Smooth muscle cell of the brain vasculature (primary cell): ENCODE measurements around the gene SEMA3D.

Experiments used
- DNase-seq: peaks from one replicate; pipeline ENCODE4 v3.0.0-alpha.2; 2012; ENCODE audit warnings: low read depth, low spot score

Gene SEMA3D

GRCh38 chr7:85081392-85081791, 105.5 kb downstream of the SEMA3D start:
- no peak for DNase-seq

- no peak for DNase-seq
Observed at GRCh38 chr7:85079434-85079833, 107.4 kb downstream of the SEMA3D start.

DNA sequence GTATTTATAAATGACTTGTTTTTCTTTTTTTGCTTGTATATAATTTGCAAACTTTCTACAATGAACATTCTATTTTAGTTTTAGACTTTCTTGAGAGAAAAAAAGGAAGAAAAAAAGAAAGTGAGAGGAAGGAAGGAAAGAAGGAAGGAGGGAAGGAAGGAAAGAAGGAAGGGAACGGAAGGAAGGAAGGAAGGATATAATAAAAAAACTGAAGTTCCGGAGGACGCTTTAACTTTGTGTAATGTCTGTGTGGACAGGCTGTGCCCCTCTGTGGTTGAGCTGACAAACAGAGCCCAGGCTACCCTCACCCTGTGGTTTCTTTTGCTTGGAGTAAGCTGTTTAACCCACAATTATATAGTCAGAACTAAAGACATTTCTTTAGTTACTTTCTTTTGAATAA, 108.7 kb downstream of the SEMA3D start:
- DNase-seq, result no peak

GRCh38 chr7:85075864-85076263, 111.0 kb downstream of the SEMA3D start:
- DNase-seq, result no peak

GRCh38 chr7:85074992-85075391, 111.9 kb downstream of the SEMA3D start:
- DNase-seq, result no peak

- DNase-seq, result no peak
Observed at GRCh38 chr7:85074016-85074415, 112.8 kb downstream of the SEMA3D start.

GRCh38 chr7:85070967-85071628, 115.8 kb downstream of the SEMA3D start:
- no peak for DNase-seq

- DNase-seq, result peak; percentile 70
Observed at GRCh38 chr7:85068799-85069198, 118.1 kb downstream of the SEMA3D start.

- no peak for DNase-seq
Observed at GRCh38 chr7:85067371-85067770, 119.5 kb downstream of the SEMA3D start.

DNA sequence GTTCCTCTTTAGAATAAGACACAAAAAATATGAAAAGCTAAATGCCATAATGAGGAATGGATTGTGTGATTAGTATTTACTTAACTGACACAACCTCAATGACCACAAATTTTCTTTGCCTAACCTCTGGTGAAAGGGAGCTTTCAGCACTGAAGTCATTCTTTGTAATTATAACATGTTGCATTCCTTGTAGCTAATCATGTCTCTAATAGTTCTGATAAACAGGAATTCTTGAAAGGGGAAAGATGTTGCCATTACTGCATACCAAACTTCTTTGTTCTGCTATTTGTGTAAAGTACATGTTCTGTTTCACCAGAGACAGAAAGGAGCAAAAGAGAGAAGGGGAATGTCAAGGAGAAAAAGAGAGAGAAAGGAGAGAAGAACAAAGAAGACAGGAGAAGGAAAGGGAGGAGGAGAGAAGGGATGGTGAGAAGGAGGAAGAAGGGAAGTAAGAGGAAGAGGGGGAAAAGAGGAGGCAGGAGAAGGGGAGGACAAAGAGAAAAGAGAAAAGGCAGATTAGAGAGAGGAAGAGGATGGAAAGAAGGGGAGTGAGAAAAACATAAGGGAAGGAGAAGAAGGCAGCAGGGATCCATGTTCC, 120.9 kb downstream of the SEMA3D start:
- no peak for DNase-seq

- peak; percentile 47 for DNase-seq
Observed at GRCh38 chr7:85065306-85065705, 121.5 kb downstream of the SEMA3D start.

DNA sequence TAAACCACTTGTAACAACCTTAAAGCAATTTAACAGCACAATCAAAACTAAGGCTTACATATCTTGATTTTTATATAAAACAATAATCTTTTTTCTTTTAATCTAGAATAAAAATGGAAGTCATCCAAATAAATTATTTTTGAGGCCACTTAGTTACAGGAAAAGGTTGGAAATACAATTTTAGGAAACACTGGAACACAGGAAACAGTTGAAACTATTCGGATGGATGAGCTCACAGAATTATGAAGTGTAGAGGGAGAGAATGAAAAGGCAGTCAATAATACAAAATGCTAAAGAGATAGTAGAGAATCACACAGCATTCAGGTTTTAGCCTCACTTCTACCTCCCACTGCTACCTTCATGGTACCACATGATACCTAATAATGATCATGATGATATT, 124.2 kb downstream of the SEMA3D start:
- DNase-seq, result no peak

- DNase-seq, result no peak
Observed at GRCh38 chr7:85061456-85061855, 125.4 kb downstream of the SEMA3D start.

GRCh38 chr7:85060696-85061095, 126.2 kb downstream of the SEMA3D start:
- DNase-seq, result no peak

DNA sequence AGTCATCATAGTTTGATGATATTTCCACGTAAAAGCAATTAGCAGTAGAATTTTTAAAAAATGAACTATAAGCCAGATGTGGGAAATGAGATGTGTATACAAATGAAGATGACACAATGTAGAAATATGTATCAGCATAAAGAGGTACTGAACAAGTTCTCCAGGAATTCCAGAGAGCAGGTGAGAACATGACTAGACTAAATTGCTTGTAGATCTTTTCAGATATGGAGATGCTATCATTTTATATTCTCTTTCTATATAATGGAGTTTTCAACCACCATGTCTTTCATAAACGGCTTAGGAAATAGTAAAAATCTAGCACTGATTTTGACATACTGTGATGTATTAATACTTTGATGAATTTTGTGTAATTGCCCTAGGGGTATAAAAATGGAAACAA, 130.9 kb downstream of the SEMA3D start:
- DNase-seq, result no peak

DNA sequence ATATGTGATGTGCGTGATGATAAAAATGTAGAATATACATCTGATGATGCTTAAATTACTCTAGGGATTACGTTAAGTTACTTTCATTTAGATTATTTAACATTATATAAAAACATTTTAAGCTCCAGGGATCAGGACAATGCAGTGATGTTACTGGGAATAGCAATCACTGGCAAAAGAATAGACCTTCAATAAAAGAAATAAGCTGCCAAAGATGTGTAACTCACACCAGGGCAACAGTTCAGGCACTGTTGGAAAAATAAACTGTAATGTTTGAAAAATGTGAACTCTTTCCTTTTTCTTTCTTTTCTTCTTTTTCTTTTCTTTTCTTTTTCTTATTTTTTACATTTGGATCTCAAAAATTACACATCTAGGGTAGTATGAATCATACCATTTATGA, 131.7 kb downstream of the SEMA3D start:
- DNase-seq, result no peak

GRCh38 chr7:85054306-85054705, 132.6 kb downstream of the SEMA3D start:
- DNase-seq, result no peak

DNA sequence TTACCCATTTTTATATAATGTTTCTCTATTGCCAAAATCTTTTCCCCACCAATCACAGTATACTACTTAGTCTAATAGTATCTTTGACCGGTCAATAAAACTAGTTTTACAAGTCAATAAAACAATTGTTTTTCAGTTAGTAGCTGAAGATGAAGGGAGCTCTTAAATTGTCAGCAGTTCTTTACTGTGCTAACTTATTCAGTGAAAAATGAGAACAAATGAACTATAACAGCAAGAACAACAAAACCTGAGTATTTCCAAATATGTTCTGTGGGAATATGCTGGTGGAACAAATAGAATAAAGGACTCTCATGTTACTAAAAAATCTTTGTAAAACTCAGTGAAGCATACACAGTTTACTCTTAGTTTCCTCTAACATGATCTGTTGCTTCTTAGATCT, 134.0 kb downstream of the SEMA3D start:
- DNase-seq, result no peak

DNA sequence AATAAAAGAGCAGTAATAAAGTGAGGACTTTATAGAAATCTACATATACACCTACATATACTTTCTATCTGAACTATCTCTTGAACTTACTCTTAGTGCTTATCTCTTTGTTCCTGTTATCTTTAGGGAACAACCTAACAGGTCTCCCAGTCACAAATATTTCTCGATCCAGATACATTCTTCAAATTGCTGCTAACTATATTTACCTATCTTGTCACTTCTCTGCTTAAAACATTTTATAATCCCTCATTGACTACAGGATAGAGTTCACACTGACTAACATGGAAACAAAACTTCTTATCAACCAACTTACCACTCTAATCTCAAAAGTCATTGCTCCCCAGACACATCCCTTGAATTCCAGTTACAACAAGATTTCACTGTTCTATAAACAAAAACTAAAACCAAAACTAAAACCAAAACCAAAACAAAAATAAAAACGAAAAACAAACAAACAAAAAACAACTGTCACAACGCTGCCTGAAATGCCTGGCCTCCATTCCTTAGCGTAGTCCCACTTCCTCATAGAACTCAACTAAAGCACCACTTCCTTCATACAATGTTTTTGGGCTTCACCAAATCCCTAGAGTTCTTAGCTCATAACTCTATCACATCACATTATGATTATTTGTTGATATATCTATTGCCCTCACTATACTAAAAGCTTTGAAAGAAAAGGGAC, 134.7 kb downstream of the SEMA3D start:
- no peak for DNase-seq

GRCh38 chr7:85046534-85046933, 140.3 kb downstream of the SEMA3D start:
- no peak for DNase-seq

DNA sequence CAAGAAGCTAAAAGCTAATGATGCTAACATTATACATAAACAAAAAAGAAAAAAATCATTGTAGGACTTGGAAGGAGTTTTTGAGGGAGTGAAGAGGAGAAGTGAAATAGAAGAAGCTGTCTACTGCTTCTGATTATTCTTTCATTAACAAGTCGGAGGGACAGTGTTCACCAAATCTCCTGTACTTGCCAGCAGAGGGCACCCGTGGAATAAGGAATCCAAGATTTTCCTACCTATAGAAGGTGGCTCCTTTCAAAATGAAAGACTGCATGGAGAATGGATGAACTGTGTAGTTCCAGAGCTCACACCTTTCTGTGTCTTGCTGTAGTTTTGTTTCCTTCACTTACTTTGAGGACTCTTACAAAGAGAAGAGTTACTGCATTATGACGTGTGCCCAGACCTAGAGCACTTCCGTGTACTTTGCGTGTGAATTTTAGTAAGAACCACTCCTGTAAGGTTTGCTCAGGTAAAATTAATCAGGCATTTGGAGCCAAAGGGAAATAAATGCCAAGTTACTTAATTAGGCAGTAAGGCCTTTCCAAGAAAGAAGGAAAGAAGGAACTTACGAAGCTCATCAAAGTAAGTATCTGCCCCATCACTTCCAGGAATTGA, 145.1 kb downstream of the SEMA3D start:
- DNase-seq, result peak; percentile 41

DNA sequence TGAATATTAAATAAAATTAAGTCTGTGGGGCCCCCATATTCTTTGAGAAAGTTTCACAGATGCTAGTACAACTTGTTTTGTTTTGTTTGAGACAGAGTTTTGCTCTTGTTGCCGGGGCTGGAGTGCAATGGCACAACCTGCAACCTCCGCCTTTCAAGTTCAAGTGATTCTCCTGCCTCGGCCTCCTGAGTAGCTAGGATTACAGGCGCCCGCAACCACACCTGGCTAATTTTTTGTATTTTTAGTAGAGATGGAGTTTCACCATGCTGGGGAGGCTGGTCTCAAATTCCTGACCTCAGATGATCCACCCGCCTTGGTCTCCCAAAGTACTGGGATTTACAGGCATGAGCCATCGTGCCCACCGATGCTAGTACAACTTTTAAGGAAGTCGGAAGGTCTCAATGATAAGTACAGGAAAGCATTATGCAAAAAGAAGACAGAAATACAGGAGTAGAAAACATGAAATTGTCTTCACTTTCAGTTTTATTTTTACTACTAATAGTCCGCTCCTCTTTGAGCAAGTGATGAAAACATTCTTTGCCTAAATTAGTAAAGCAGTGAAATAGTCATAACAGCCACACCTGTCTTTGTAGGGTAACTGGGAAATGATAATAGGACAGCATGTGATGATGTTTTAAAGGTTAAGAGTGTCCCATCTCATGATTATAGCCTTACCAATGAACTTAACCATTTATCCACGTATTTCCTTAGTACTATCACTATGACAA, 147.5 kb downstream of the SEMA3D start:
- no peak for DNase-seq
